GM23338 (cell line): Measurements from ENCODE around the gene ARHGEF17. TPM values are rescaled to one million over a fixed set of nuclear protein-coding genes. Genes with fewer than 3 reads are reported as not detected.
A peak's percentile ranks its signal among the peaks of the same experiment; 100 is the strongest.

ENCODE experiments used
- ATAC-seq: fragments of 200-7000 bp; cut with Tn5 transposase; 3 replicates; pipeline ENCODE4 v1.9.1; 2020
- DNase-seq: peaks from one replicate; pipeline ENCODE4 v3.0.0-alpha.2; 2015; ENCODE audit warnings: low spot score
- H2AFZ ChIP-seq: fragments of 200-600 bp; sonication (generic); 2 replicates; pipeline ENCODE4 v1.8.0; 2016; ENCODE audit warnings: antibody characterized with exemption, mild to moderate bottlenecking, moderate library complexity
- H3F3A ChIP-seq: fragments of 200-600 bp; sonication (generic); replicated peaks from 2 replicates; pipeline ENCODE4 v1.8.0; 2017; ENCODE audit warnings: antibody characterized with exemption, mixed run types, low read depth
- H3K27ac ChIP-seq: fragments of 200-600 bp; sonication (generic); 2 replicates; pipeline ENCODE4 v1.6.1; 2016; ENCODE audit warnings: low read depth
- H3K27me3 ChIP-seq: fragments of 200-600 bp; sonication (generic); 2 replicates; pipeline ENCODE4 v1.8.0; 2016; ENCODE audit warnings: mild to moderate bottlenecking, mixed run types, moderate library complexity; ENCODE audit not compliant: insufficient read depth
- H3K36me3 ChIP-seq: fragments of 200-600 bp; sonication (generic); 2 replicates; pipeline ENCODE4 v1.8.0; 2016; ENCODE audit warnings: mild to moderate bottlenecking; ENCODE audit not compliant: insufficient read depth
- H3K4me1 ChIP-seq: fragments of 200-600 bp; sonication (generic); 2 replicates; pipeline ENCODE4 v1.8.0; 2016; ENCODE audit warnings: mild to moderate bottlenecking, moderate library complexity; ENCODE audit not compliant: insufficient read depth
- H3K4me2 ChIP-seq: fragments of 200-600 bp; sonication (generic); 2 replicates; pipeline ENCODE4 v1.7.1; 2017; ENCODE audit warnings: mixed run types
- H3K4me3 ChIP-seq: fragments of 200-600 bp; sonication (generic); 2 replicates; pipeline ENCODE4 v1.6.1; 2016; ENCODE audit warnings: mixed run types
- H3K79me2 ChIP-seq: fragments of 200-600 bp; sonication (generic); replicated peaks from 2 replicates; pipeline ENCODE4 v1.8.0; 2017; ENCODE audit warnings: mild to moderate bottlenecking; ENCODE audit not compliant: insufficient read depth
- H3K9me2 ChIP-seq: fragments of 200-600 bp; sonication (generic); 2 replicates; pipeline ENCODE4 v1.8.0; 2017; ENCODE audit not compliant: insufficient read depth
- H4K20me1 ChIP-seq: fragments of 200-600 bp; sonication (generic); replicated peaks from 2 replicates; pipeline ENCODE4 v1.8.0; 2017; ENCODE audit warnings: mild to moderate bottlenecking; ENCODE audit not compliant: insufficient read depth
- H3K27ac Mint-ChIP-seq: 2 replicates; pipeline ENCODE4 v1.8.0; 2020; ENCODE audit warnings: inconsistent platforms, mild to moderate bottlenecking, moderate library complexity, mixed read lengths
- H3K27me3 Mint-ChIP-seq: 3 replicates; pipeline ENCODE4 v1.8.0; 2022; ENCODE audit warnings: low read depth, mild to moderate bottlenecking, moderate library complexity, mixed read lengths, inconsistent platforms; ENCODE audit not compliant: insufficient read depth, poor library complexity
- H3K36me3 Mint-ChIP-seq: 3 replicates; pipeline ENCODE4 v1.8.0; 2021; ENCODE audit warnings: low read depth, mild to moderate bottlenecking, inconsistent platforms, moderate library complexity, mixed read lengths
- H3K4me1 Mint-ChIP-seq: 3 replicates; pipeline ENCODE4 v1.8.0; 2020; ENCODE audit warnings: mild to moderate bottlenecking, inconsistent platforms, mixed read lengths
- H3K4me3 Mint-ChIP-seq: 3 replicates; pipeline ENCODE4 v1.8.0; 2021; ENCODE audit warnings: moderate library complexity, mild to moderate bottlenecking, inconsistent platforms, mixed read lengths
- H3K9me3 Mint-ChIP-seq: 3 replicates; pipeline ENCODE4 v1.8.0; 2020; ENCODE audit warnings: moderate library complexity, mild to moderate bottlenecking, inconsistent platforms, mixed read lengths
- CTCF ChIP-seq, 2 experiments: fragments of 200-600 bp in 1 of 2; sonication (generic) in 1 of 2; conservative IDR thresholded peaks; 2 replicates each; pipeline versions ENCODE4 v1.5.1 to v1.6.1; 2016 to 2017; ENCODE audit warnings: antibody characterized with exemption in 2 of 2, low read depth in 2 of 2, mild to moderate bottlenecking in 2 of 2, moderate library complexity in 1 of 2
- ETS1 ChIP-seq: IDR thresholded peaks from 2 replicates; pipeline ENCODE4 v1.6.1; 2016; ENCODE audit warnings: antibody characterized with exemption
- EZH2 ChIP-seq: fragments of 200-600 bp; sonication (generic); IDR thresholded peaks from one replicate; pipeline ENCODE4 v1.8.0; 2017; ENCODE audit warnings: antibody characterized with exemption, mild to moderate bottlenecking, low read depth; ENCODE audit not compliant: unreplicated experiment
- JUNB ChIP-seq: IDR thresholded peaks from one replicate; pipeline ENCODE4 v1.6.1; 2016; ENCODE audit warnings: antibody characterized with exemption; ENCODE audit not compliant: unreplicated experiment
- NANOG ChIP-seq: IDR thresholded peaks from 2 replicates; pipeline ENCODE4 v1.6.1; 2016; ENCODE audit warnings: antibody characterized with exemption, borderline replicate concordance
- POLR2AphosphoS5 ChIP-seq: IDR thresholded peaks from 2 replicates; pipeline ENCODE4 v1.6.1; 2016; ENCODE audit warnings: antibody characterized with exemption, low read depth
- REST ChIP-seq: IDR thresholded peaks from one replicate; pipeline ENCODE4 v1.6.1; 2018; ENCODE audit warnings: antibody characterized with exemption; ENCODE audit not compliant: unreplicated experiment
- STAT1 ChIP-seq: IDR thresholded peaks from one replicate; pipeline ENCODE4 v1.6.1; 2016; ENCODE audit warnings: antibody characterized with exemption; ENCODE audit not compliant: unreplicated experiment
- ZNF462 ChIP-seq: fragments of 250-450 bp; sonication (Bioruptor Pico); IDR thresholded peaks from 2 replicates; pipeline ENCODE4 v1.5.0; 2020; ENCODE audit warnings: mild to moderate bottlenecking, moderate library complexity
- polyA plus RNA-seq: library from polyadenylated mRNA; unstranded; fragments of >200 nt; fragmentation: Nextera tagmentation; extraction: Ambion mirVana; gene quantifications from 2 replicates; pipeline ENCODE4 v1.2.1, GENCODE V29; 2016
- total RNA-seq: library from RNA; depleted of rRNA; stranded (reverse); fragments of >200 nt; shearing (Covaris generic); gene quantifications from 2 replicates; pipeline ENCODE4 v1.2.3, GENCODE V29; 2014

Gene ARHGEF17
- total and polyA plus RNA-seq, 2 experiments from 2014 or later, result 2.9 to 15.0 TPM

- H3K9me3 Mint-ChIP-seq, result no peaks in the 10 kb centered on the region
- peaks cover 3% of the 10 kb centered on the region; the same call in 1 of the 2 replicates for H3K4me1 ChIP-seq
- no peaks in the 10 kb centered on the region for H4K20me1 ChIP-seq
- peak overlapping the region; percentile 33; the same call in 1 of the 3 replicates for H3K4me3 Mint-ChIP-seq
- H3F3A ChIP-seq, result no peaks in the 10 kb centered on the region
- H3K36me3 Mint-ChIP-seq, result no peaks in the 10 kb centered on the region
- peaks cover 20% of the 10 kb centered on the region for H3K27me3 Mint-ChIP-seq
- no peak overlapping the region for H3K27ac ChIP-seq
- H3K79me2 ChIP-seq, result no peaks in the 10 kb centered on the region
- peaks cover 16% of the 10 kb centered on the region for H3K27me3 ChIP-seq
- TF ChIP-seq REST (no peak), POLR2AphosphoS5 (no peak), ZNF462 (no peak), NANOG (no peak), ETS1 (no peak), CTCF (conservative IDR thresholded peaks at IDR 0.05; ENCODE audit: low read depth in 2 of 2) (no peak), EZH2 (no peak), JUNB (no peak), STAT1 (no peak)
- ATAC-seq, result peak; percentile 34
- H3K27ac Mint-ChIP-seq, result no peak overlapping the region; the same call in 1 of the 2 replicates
- no peak overlapping the region for H3K4me3 ChIP-seq
- peak overlapping the region; percentile 27 for H3K4me2 ChIP-seq
- DNase-seq, result peak; percentile 76
- H3K4me1 Mint-ChIP-seq, result peaks cover 48% of the 10 kb centered on the region
- no peaks in the 10 kb centered on the region for H3K9me2 ChIP-seq
- H3K36me3 ChIP-seq, result no peaks in the 10 kb centered on the region
- no peak overlapping the region for H2AFZ ChIP-seq
Observed at GRCh38 chr11:73269459-73270015, 38.5 kb upstream of the ARHGEF17 start.
